ENCODE results near the gene FBXO9.

DNA sequence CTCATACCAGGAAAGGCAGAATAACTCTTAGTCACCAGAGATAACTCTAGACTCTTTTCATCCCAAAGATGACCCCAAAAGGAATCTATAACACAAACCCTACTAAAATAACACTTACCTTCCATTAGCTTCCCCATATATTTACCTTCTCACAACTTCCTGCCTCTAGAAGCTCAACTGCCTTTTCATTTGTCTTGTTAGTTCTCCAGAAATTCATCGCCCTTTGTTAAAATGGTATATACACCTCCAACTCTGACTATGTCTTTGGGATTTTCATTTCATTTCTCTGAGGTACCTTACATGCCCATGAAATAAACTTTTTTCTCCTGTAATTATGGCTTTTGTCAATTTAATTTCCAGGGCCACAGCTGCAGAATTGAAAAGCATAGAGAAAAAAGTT, 49.9 kb downstream of the FBXO9 start:
- TF ChIP-seq, protein P1, sequence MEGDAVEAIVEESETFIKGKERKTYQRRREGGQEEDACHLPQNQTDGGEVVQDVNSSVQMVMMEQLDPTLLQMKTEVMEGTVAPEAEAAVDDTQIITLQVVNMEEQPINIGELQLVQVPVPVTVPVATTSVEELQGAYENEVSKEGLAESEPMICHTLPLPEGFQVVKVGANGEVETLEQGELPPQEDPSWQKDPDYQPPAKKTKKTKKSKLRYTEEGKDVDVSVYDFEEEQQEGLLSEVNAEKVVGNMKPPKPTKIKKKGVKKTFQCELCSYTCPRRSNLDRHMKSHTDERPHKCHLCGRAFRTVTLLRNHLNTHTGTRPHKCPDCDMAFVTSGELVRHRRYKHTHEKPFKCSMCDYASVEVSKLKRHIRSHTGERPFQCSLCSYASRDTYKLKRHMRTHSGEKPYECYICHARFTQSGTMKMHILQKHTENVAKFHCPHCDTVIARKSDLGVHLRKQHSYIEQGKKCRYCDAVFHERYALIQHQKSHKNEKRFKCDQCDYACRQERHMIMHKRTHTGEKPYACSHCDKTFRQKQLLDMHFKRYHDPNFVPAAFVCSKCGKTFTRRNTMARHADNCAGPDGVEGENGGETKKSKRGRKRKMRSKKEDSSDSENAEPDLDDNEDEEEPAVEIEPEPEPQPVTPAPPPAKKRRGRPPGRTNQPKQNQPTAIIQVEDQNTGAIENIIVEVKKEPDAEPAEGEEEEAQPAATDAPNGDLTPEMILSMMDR (conservative IDR thresholded peaks at IDR 0.05), result no peak
- no peak for TF ChIP-seq ZFX (IDR thresholded peaks at IDR 0.05)
